Measurements from ENCODE around the gene SPTBN1. TPM values are rescaled to one million over a fixed set of nuclear protein-coding genes. Genes with fewer than 3 reads are reported as not detected.

Gene SPTBN1
- total RNA-seq, 4 donors from 2014 or later = 189 to 423 (median 341) TPM

DNA sequence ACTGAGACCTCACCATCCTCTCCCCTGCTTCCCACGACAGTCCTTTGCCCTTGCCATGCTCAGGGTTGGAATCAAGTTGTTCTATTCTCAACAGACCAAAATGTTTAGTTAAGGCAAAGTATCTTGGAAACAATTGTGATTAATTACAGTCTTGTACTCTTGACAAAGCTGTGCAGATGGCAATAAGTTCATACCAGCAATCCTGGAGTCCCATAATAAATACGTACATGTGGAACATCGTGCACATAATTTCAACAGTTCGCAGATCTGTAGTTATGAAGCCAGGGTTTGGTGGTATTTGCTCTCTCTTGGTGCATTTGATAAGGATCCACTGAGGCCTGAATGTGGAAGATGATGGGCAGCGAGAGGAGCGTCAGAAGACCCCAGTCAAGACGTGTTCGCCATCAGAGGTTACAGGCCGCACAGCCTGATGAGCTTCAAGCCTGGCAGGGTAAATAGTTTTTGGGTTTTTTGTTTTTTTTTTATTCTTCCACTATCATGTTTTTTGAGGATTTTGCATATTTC is 214.4 kb downstream of the SPTBN1 start:
- no peak for DNase-seq
- TF ChIP-seq, protein P1, sequence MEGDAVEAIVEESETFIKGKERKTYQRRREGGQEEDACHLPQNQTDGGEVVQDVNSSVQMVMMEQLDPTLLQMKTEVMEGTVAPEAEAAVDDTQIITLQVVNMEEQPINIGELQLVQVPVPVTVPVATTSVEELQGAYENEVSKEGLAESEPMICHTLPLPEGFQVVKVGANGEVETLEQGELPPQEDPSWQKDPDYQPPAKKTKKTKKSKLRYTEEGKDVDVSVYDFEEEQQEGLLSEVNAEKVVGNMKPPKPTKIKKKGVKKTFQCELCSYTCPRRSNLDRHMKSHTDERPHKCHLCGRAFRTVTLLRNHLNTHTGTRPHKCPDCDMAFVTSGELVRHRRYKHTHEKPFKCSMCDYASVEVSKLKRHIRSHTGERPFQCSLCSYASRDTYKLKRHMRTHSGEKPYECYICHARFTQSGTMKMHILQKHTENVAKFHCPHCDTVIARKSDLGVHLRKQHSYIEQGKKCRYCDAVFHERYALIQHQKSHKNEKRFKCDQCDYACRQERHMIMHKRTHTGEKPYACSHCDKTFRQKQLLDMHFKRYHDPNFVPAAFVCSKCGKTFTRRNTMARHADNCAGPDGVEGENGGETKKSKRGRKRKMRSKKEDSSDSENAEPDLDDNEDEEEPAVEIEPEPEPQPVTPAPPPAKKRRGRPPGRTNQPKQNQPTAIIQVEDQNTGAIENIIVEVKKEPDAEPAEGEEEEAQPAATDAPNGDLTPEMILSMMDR (IDR thresholded peaks at IDR 0.05) = no peak
- no peak for TF ChIP-seq POLR2A (IDR thresholded peaks at IDR 0.05)
- Histone ChIP-seq H3K27ac (peak overlapping the region; percentile 23 to 95), H3K27me3 (no peaks in the 10 kb centered on the region), H3K4me1 (peaks cover 9 to 23% of the 10 kb centered on the region in 2 donors), H3K4me3 (no peak overlapping the region), H3K36me3 (no peaks in the 10 kb centered on the region), H3K9me3 (no peaks in the 10 kb centered on the region)
- intact Hi-C loops (cut with DNase I; ENCODE audit: low total_unique reads) = no loop called here

DNA sequence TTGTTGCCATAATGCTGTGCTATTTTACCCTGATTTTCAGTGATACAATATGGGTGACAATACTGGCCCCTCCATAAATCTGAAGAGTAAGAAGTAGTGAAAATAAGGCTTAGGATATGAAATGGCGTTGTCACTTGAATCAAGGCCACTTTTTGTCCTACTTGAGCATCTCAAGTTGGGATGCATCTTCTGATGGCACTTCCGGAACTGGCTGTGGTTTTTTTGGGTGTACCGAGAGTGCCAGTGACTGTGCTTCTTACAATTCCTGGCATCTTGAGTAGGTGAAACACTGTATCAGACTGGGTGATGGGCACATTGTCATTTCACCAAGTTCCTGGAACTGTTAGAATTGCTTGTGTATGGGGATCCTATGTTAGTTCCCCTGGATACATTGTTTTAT is 214.9 kb downstream of the SPTBN1 start:
- TF ChIP-seq, protein P1 (IDR thresholded peaks at IDR 0.05) = no peak
- intact Hi-C loops (cut with DNase I; ENCODE audit: low total_unique reads) = no loop called here
- no peaks in the 10 kb centered on the region for H3K9me3 ChIP-seq
- H3K4me1 ChIP-seq = peaks cover 5 to 19% of the 10 kb centered on the region in 2 donors
- H3K4me3 ChIP-seq = no peak overlapping the region
- DNase-seq = no peak
- H3K27me3 ChIP-seq = no peaks in the 10 kb centered on the region
- peak overlapping the region in 1 of 2 donors; percentile 95 for H3K27ac ChIP-seq
- H3K36me3 ChIP-seq = no peaks in the 10 kb centered on the region

DNA sequence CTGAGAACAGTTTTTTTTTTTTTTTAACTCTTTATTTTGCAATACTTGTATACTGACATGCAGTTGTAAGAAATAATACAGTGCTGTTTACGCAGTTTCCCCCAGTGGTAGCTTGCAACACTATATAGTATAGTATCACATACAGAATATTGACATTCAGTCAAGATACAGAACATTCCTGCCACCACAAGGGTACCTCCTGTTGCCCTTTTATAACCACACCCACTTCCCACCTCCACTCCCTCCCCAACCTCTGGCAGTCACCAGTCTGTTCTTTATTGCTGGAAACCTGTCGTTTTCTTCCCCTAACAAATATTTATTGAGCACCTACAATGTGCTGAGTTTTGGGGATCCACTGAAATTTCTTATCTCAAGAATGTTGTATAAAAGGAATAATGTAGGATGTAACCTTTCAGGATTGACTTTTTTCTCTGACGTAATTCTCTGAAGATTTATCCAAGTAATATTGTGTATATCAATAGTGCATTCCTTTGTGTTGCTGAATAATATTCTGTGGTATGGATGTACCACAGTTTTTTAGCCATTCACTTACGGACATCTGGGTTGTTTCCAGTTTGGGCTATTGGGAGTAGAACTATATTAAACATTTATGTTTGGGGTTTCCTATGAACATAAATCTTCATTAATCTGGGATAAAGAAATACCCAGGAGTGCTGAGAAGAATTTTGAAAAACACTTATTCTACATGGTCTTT is 215.9 kb downstream of the SPTBN1 start:
- no peaks in the 10 kb centered on the region for H3K9me3 ChIP-seq
- no peaks in the 10 kb centered on the region for H3K27me3 ChIP-seq
- H3K4me3 ChIP-seq = no peak overlapping the region
- no peak for DNase-seq
- no peaks in the 10 kb centered on the region for H3K36me3 ChIP-seq
- H3K27ac ChIP-seq = peak overlapping the region; percentile 78 to 89
- peaks cover 3 to 18% of the 10 kb centered on the region in 2 donors for H3K4me1 ChIP-seq
- intact Hi-C loops (cut with DNase I; ENCODE audit: low total_unique reads) = no loop called here
- TF ChIP-seq POLR2A (IDR thresholded peaks at IDR 0.05) = no peak
- TF ChIP-seq, protein P1 (IDR thresholded peaks at IDR 0.05) = no peak

DNA sequence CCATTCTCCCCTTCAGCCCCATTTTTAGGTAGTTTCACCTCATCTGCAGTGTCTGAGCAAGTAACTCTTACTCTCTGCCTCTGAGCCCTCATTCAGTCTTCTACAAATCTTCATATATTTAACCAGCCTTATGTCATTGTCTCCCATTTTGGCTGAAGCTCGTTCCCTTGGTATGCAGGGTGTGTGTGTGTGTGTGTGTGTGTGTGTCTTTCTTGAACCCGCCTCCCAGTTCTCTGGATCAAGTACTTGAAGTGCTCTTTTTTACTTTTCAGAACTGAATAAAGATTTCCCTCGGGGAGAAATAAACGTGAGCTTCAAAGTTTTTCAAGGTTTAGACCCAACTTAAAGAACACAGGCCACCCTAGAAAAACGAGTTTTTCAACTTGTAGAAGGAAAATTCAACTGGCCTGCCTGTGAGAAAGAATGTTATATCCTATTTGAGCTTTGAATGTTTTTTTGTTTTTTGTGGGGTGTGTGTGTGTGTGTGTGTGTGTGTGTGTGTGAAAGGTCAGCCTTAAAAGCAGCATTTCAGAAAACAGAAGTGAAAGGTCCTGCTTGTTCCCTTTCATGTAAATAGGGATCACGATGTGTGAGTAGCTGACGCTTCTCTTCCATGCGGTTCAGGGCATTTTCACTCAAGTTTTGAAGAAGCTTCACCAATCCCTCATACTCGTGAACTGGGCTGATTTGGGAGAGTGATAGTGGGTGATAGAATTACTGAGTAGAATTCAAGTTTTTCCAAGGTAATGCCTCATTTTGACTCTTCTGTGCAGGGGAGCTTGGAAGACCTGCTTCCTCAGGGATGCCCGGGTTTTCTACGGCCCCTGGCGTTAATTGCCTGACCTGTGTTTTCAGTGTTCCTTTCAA is 216.7 kb downstream of the SPTBN1 start:
- Histone ChIP-seq H3K9me3 (no peaks in the 10 kb centered on the region), H3K27ac (peak overlapping the region; percentile 78 to 89), H3K27me3 (no peaks in the 10 kb centered on the region), H3K4me1 (peaks cover 3 to 11% of the 10 kb centered on the region in 2 donors), H3K36me3 (no peaks in the 10 kb centered on the region), H3K4me3 (no peak overlapping the region)
- intact Hi-C loops (cut with DNase I; ENCODE audit: low total_unique reads) = no loop called here
- DNase-seq = no peak
- no peak for TF ChIP-seq POLR2A (IDR thresholded peaks at IDR 0.05)
- TF ChIP-seq, protein P1 (IDR thresholded peaks at IDR 0.05) = no peak

All from uterus (tissue), 4 donors.